ENCODE results near the gene GHRL.
"Not testable (repeated sequence)": the region's sequence is repeated elsewhere in the genome, so short reads cannot be mapped to it uniquely, and the experiment has no call there.

The GHRL gene

GRCh38 chr3:10280571-10280970 is 12.2 kb downstream of the GHRL start:
- peak overlapping the region; percentile 81 for H3K27ac Mint-ChIP-seq
- no peaks in the 10 kb centered on the region for H3K27me3 Mint-ChIP-seq
- H3K4me3 Mint-ChIP-seq = no peak overlapping the region
- H3K4me1 Mint-ChIP-seq (ENCODE audit: low read depth) = peaks cover 69% of the 10 kb centered on the region
- peak; percentile 23 for DNase-seq
- H3K36me3 Mint-ChIP-seq (ENCODE audit: low read depth) = peaks cover 95% of the 10 kb centered on the region
- H3K9me3 Mint-ChIP-seq = no peaks in the 10 kb centered on the region

GRCh38 chr3:10280177-10280529 is 12.6 kb downstream of the GHRL start:
- DNase-seq = no peak
- Mint-ChIP-seq H3K9me3 (no peaks in the 10 kb centered on the region), H3K4me1 (ENCODE audit: low read depth) (peaks cover 67% of the 10 kb centered on the region), H3K27ac (peak overlapping the region; percentile 81), H3K27me3 (no peaks in the 10 kb centered on the region), H3K4me3 (no peak overlapping the region), H3K36me3 (ENCODE audit: low read depth) (peaks cover 96% of the 10 kb centered on the region)

DNA sequence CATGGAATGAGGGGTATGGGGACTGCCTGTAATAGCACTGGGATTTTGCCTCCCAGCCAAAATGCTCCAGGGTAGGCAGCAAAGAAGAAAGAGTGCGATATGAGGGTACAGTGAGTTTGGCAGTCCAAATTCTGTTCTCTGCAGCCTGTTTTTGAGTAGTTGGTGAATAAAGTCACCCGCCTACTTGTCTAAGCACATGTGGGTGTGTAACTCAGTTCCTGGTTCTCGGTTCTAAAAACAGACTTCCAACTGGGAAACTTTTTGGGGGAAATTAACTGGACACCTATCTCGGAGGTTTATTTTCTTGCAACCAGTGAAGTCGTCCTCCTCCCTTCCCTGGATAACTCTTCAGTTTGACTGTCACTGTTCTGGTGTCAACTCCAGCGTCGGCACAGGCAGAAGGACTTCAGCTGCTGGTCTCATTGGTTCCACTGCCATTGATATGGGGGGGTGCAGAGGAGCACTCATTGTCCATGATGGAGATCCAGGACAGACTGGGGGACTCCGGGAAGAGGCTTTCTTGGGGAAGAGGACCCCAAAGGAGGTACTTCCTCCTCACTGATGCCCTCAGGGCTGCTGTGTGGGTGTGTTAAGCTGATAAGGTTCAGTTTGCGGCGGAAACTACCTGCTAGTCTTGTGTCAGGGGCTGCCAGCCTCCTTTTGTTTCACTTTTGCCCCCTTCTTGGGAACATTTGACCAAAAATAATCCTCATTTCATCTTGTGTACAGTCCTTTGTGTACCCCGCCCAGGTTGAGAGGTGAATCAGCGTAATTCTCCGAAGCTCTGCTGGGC is 13.2 kb downstream of the GHRL start:
- H3K9me3 Mint-ChIP-seq = no peaks in the 10 kb centered on the region
- H3K36me3 Mint-ChIP-seq (ENCODE audit: low read depth) = peaks cover 93% of the 10 kb centered on the region
- no peaks in the 10 kb centered on the region for H3K27me3 Mint-ChIP-seq
- H3K27ac Mint-ChIP-seq = peak overlapping the region; percentile 81
- no peak overlapping the region for H3K4me3 Mint-ChIP-seq
- no peak for DNase-seq
- peaks cover 63% of the 10 kb centered on the region for H3K4me1 Mint-ChIP-seq (ENCODE audit: low read depth)

DNA sequence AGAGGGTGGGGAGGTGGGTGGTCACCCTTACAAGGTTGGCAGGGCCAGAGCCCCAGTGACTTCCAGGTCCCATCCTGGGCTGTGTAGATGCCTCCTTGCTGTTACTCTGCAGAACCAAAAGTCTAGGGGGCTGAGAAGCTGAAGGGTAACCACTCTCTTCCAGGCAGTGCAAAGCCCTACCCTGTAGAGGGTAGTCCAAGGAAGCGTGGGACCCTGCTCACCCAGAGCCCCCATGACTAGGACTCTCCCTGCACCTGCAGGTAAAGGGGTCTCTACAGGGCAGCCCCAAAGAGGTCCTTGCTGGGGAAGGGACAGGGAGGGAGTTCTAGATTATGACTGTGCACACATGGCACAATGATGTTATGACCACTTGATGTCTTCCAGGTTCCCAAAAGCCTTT is 14.2 kb downstream of the GHRL start:
- Mint-ChIP-seq H3K4me1 (ENCODE audit: low read depth) (peaks cover 61% of the 10 kb centered on the region), H3K27ac (peak overlapping the region; percentile 77), H3K36me3 (ENCODE audit: low read depth) (peaks cover 92% of the 10 kb centered on the region), H3K27me3 (no peaks in the 10 kb centered on the region), H3K4me3 (no peak overlapping the region), H3K9me3 (no peaks in the 10 kb centered on the region)
- DNase-seq = no peak

DNA sequence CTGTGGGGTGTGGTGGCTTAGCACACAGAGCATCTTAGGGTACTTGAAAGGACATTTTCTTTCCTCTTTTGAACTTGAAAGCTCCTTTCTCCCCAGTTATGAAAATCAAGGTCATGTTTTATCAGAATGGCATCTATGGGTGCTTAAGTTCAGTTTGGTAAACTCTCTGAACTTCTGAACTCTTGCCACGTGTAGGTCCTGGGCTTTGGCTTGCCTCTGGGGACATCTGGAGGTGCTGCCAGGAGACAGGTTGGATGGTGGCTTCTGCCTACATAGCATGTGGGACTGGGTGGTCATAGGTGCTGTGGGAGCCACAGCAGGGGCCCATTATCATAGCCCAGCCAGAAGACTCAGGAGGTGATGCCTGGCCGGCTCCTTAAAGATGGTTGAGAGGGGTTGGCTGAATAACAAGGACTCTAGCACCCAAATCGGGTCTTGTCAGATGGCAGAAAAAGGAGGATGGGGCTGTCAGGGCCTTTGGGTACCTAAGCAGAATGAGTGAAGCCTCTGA is 15.6 kb downstream of the GHRL start:
- H3K36me3 Mint-ChIP-seq (ENCODE audit: low read depth) = peaks cover 92% of the 10 kb centered on the region
- peak overlapping the region; percentile 71 for H3K27ac Mint-ChIP-seq
- H3K4me1 Mint-ChIP-seq (ENCODE audit: low read depth) = peaks cover 61% of the 10 kb centered on the region

GRCh38 chr3:10274601-10275000 is 18.1 kb downstream of the GHRL start:
- Mint-ChIP-seq H3K4me3 (no peak overlapping the region), H3K9me3 (no peaks in the 10 kb centered on the region), H3K4me1 (ENCODE audit: low read depth) (peaks cover 59% of the 10 kb centered on the region), H3K36me3 (ENCODE audit: low read depth) (peaks cover 94% of the 10 kb centered on the region), H3K27me3 (no peaks in the 10 kb centered on the region), H3K27ac (peak overlapping the region; percentile 64)
- no peak for DNase-seq

More for the DNA sequence above, 15.6 kb downstream of the GHRL start:
- no peak for DNase-seq
- no peak overlapping the region for H3K4me3 Mint-ChIP-seq
- no peaks in the 10 kb centered on the region for H3K27me3 Mint-ChIP-seq
- H3K9me3 Mint-ChIP-seq = no peaks in the 10 kb centered on the region

GRCh38 chr3:10273702-10274305 is 18.9 kb downstream of the GHRL start:
- Mint-ChIP-seq H3K4me3 (peak overlapping the region; percentile 5), H3K27ac (peak overlapping the region; percentile 64), H3K36me3 (ENCODE audit: low read depth) (peaks cover 94% of the 10 kb centered on the region), H3K4me1 (ENCODE audit: low read depth) (peaks cover 57% of the 10 kb centered on the region), H3K27me3 (no peaks in the 10 kb centered on the region), H3K9me3 (no peaks in the 10 kb centered on the region)
- no peak for DNase-seq

GRCh38 chr3:10272977-10273376 is 19.8 kb downstream of the GHRL start:
- Mint-ChIP-seq H3K36me3 (ENCODE audit: low read depth) (peaks cover 94% of the 10 kb centered on the region), H3K4me1 (ENCODE audit: low read depth) (peaks cover 58% of the 10 kb centered on the region), H3K27ac (peak overlapping the region; percentile 57), H3K9me3 (no peaks in the 10 kb centered on the region), H3K4me3 (no peak overlapping the region), H3K27me3 (no peaks in the 10 kb centered on the region)
- peak; percentile 15 for DNase-seq

DNA sequence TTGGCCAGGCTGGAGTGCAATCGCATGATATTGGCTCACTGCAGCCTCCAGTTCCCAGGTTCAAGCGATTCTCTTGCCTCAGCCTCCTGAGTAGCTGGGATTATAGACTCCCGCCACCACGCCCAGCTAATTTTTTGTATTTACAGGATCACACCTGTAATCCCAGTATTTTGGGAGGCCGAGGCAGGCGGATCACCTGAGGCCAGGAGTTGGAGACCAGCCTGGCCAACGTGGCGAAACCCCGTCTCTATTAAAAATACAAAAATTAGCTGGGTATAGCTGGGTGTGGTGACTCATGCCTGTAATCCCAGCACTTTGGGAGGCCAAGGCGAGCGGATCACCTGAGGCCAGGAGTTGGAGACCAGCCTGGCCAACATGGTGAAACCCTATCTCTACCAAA is 20.3 kb downstream of the GHRL start:
- not testable (repeated sequence) for H3K9me3 Mint-ChIP-seq, H3K4me3 Mint-ChIP-seq, H3K27ac Mint-ChIP-seq, H3K27me3 Mint-ChIP-seq
- Mint-ChIP-seq H3K4me1 (ENCODE audit: low read depth) (peaks cover 62% of the 10 kb centered on the region), H3K36me3 (ENCODE audit: low read depth) (peaks cover 94% of the 10 kb centered on the region)
- DNase-seq = peak; percentile 14

- no peaks in the 10 kb centered on the region for H3K27me3 Mint-ChIP-seq
- peak; percentile 3 for DNase-seq
- no peak overlapping the region for H3K4me3 Mint-ChIP-seq
- H3K4me1 Mint-ChIP-seq (ENCODE audit: low read depth) = peaks cover 74% of the 10 kb centered on the region
- H3K27ac Mint-ChIP-seq = peak overlapping the region; percentile 56
- H3K36me3 Mint-ChIP-seq (ENCODE audit: low read depth) = peaks cover 94% of the 10 kb centered on the region
- no peaks in the 10 kb centered on the region for H3K9me3 Mint-ChIP-seq
Observed at GRCh38 chr3:10269443-10269842, 23.3 kb downstream of the GHRL start.

- Mint-ChIP-seq H3K27me3 (no peaks in the 10 kb centered on the region), H3K9me3 (no peaks in the 10 kb centered on the region), H3K4me3 (no peak overlapping the region), H3K36me3 (ENCODE audit: low read depth) (peaks cover 94% of the 10 kb centered on the region), H3K4me1 (ENCODE audit: low read depth) (peaks cover 74% of the 10 kb centered on the region), H3K27ac (peak overlapping the region; percentile 56)
- peak; percentile 14 for DNase-seq
Observed at GRCh38 chr3:10268930-10269329, 23.8 kb downstream of the GHRL start.

- H3K9me3 Mint-ChIP-seq = no peaks in the 10 kb centered on the region
- H3K27ac Mint-ChIP-seq = no peak overlapping the region
- peaks cover 76% of the 10 kb centered on the region for H3K4me1 Mint-ChIP-seq (ENCODE audit: low read depth)
- no peak for DNase-seq
- H3K27me3 Mint-ChIP-seq = no peaks in the 10 kb centered on the region
- peaks cover 96% of the 10 kb centered on the region for H3K36me3 Mint-ChIP-seq (ENCODE audit: low read depth)
- no peak overlapping the region for H3K4me3 Mint-ChIP-seq
Observed at GRCh38 chr3:10268116-10268515, 24.6 kb downstream of the GHRL start.

- H3K27ac Mint-ChIP-seq = peak overlapping the region; percentile 16
- not testable (repeated sequence) for DNase-seq, H3K9me3 Mint-ChIP-seq, H3K27me3 Mint-ChIP-seq
- H3K4me1 Mint-ChIP-seq (ENCODE audit: low read depth) = peaks cover 79% of the 10 kb centered on the region
- peaks cover 97% of the 10 kb centered on the region for H3K36me3 Mint-ChIP-seq (ENCODE audit: low read depth)
- H3K4me3 Mint-ChIP-seq = peak overlapping the region; percentile 1
Observed at GRCh38 chr3:10266936-10267335, 25.8 kb downstream of the GHRL start.

DNA sequence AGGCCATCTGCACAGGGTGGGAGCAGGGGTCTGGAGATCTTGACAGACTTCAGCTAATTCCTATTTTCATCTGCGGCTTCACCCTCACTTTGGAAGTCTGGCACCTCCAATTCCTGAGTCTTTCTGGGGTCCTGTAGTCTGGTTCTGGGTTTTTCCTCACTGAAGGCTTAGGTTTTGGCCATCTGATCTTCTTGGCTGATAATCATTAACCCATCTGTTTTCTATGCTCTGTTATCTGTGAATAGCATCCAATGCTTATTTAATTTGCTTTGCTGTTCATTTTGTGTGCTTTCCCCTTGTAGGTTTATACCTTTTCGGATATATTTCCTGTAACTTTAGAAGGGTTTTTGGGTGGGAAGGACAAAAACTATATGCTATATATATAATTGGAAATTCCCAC is 26.9 kb downstream of the GHRL start:
- Mint-ChIP-seq H3K4me3 (peak overlapping the region; percentile 2), H3K36me3 (ENCODE audit: low read depth) (peaks cover 96% of the 10 kb centered on the region), H3K27ac (peak overlapping the region; percentile 60), H3K9me3 (no peaks in the 10 kb centered on the region), H3K4me1 (ENCODE audit: low read depth) (peaks cover 80% of the 10 kb centered on the region), H3K27me3 (no peaks in the 10 kb centered on the region)
- no peak for DNase-seq
